Daoy (cell line): Measurements from ENCODE around the gene RNF208. TPM values are rescaled to one million over a fixed set of nuclear protein-coding genes. Genes with fewer than 3 reads are reported as not detected.
"Not testable (repeated sequence)": the region's sequence is repeated elsewhere in the genome, so short reads cannot be mapped to it uniquely, and the experiment has no call there.

Experiments used
- DNase-seq: peaks from one replicate; pipeline ENCODE4 v3.0.0-alpha.2; 2015; ENCODE audit warnings: low read depth
- total RNA-seq: library from RNA; depleted of rRNA; stranded (reverse); fragments of >200 nt; shearing (Covaris generic); gene quantifications from 2 replicates; pipeline ENCODE4 v1.2.3, GENCODE V29; 2014

Gene RNF208
- total RNA-seq, 1 experiment from 2014 or later, result not detected

GRCh38 chr9:137253717-137254623 lies 31.9 kb upstream of the RNF208 start:
- DNase-seq, result no peak

- no peak for DNase-seq
Observed at GRCh38 chr9:137252555-137253506, 30.8 kb upstream of the RNF208 start.

- no peak for DNase-seq
Observed at GRCh38 chr9:137251490-137252268, 29.6 kb upstream of the RNF208 start.

GRCh38 chr9:137251194-137251461 lies 29.1 kb upstream of the RNF208 start, which contains the start of gene STPG3:
Gene STPG3, plus strand, starts transcription at chr9:137251286. Its CDS starts 1 bp downstream, at chr9:137251287.
- no peak for DNase-seq

- no peak for DNase-seq
Observed at GRCh38 chr9:137250329-137251193, 28.5 kb upstream of the RNF208 start.

- no peak for DNase-seq
Observed at GRCh38 chr9:137247916-137248175, 25.8 kb upstream of the RNF208 start.

- peak; percentile 74 for DNase-seq
Observed at GRCh38 chr9:137247135-137247915, 25.3 kb upstream of the RNF208 start.

GRCh38 chr9:137245450-137246421 lies 23.7 kb upstream of the RNF208 start:
- DNase-seq, result no peak

- DNase-seq, result no peak
Observed at GRCh38 chr9:137244486-137245449, 22.7 kb upstream of the RNF208 start.

GRCh38 chr9:137243626-137244485 lies 21.8 kb upstream of the RNF208 start:
- DNase-seq, result no peak

GRCh38 chr9:137243266-137243625 lies 21.2 kb upstream of the RNF208 start:
- not testable (repeated sequence) for DNase-seq

GRCh38 chr9:137242269-137243203 lies 20.5 kb upstream of the RNF208 start:
- no peak for DNase-seq

GRCh38 chr9:137241490-137242268 lies 19.6 kb upstream of the RNF208 start:
- peak; percentile 78 for DNase-seq

GRCh38 chr9:137240841-137241489 lies 18.9 kb upstream of the RNF208 start, which contains the start of gene TUBB4B:
Gene TUBB4B, plus strand, starts transcription at chr9:137241287. Its CDS starts 74 bp downstream, at chr9:137241361.
- peak; percentile 100 for DNase-seq
